ENCODE data around the gene F13B. TPM values are rescaled to one million over a fixed set of nuclear protein-coding genes. Genes with fewer than 3 reads are reported as not detected.

Gene F13B
- total and polyA plus RNA-seq, 4 donors = not detected

GRCh38 chr1:197083474-197083873 is 16.4 kb upstream of the F13B start:
- H3K36me3 ChIP-seq (ENCODE audit: control insufficient read depth in 4 of 4, insufficient read depth in 4 of 4, low read length in 4 of 4) = peaks cover 0 to 23% (median 7%) of the 10 kb centered on the region in 4 donors
- ATAC-seq (ENCODE audit: insufficient read depth, low FRiP score) = no peak
- H3K27ac ChIP-seq (ENCODE audit: low read depth in 1 of 2, low read length in 1 of 2) = no peak overlapping the region
- no peak for TF ChIP-seq CTCF (IDR thresholded peaks at IDR 0.05; ENCODE audit: control extremely low read depth, extremely low read depth)
- peaks cover 0 to 7% (median 3%) of the 10 kb centered on the region in 4 donors for H3K9me3 ChIP-seq (ENCODE audit: control insufficient read depth in 4 of 4, insufficient read depth in 3 of 4, low read length in 3 of 4)
- no peak overlapping the region for H3K4me3 ChIP-seq
- no peak for DNase-seq
- no peaks in the 10 kb centered on the region for H3K27me3 ChIP-seq (ENCODE audit: control insufficient read depth in 3 of 3, insufficient read depth in 3 of 3, low read length in 2 of 3)
- H3K4me1 ChIP-seq (ENCODE audit: control insufficient read depth in 5 of 5, insufficient read depth in 5 of 5, low read length in 5 of 5) = no peaks in the 10 kb centered on the region
- H3K9ac ChIP-seq (ENCODE audit: insufficient read depth in 1 of 2, low read length in 2 of 2) = no peak overlapping the region

- ATAC-seq (ENCODE audit: insufficient read depth, low FRiP score) (no peak), DNase-seq (no peak)
- TF ChIP-seq CTCF (IDR thresholded peaks at IDR 0.05; ENCODE audit: control extremely low read depth, extremely low read depth) = no peak
- H3K9ac ChIP-seq (ENCODE audit: insufficient read depth in 1 of 2, low read length in 2 of 2) = no peak overlapping the region
- WGBS, 2 donors = 97 to 99% methylated on average over 5 of the region's 5 CpGs
- no peak overlapping the region for H3K4me3 ChIP-seq
- H3K9me3 ChIP-seq (ENCODE audit: control insufficient read depth in 4 of 4, insufficient read depth in 3 of 4, low read length in 3 of 4) = peaks cover 0 to 7% (median 3%) of the 10 kb centered on the region in 4 donors
- H3K27me3 ChIP-seq (ENCODE audit: control insufficient read depth in 3 of 3, insufficient read depth in 3 of 3, low read length in 2 of 3) = no peaks in the 10 kb centered on the region
- H3K4me1 ChIP-seq (ENCODE audit: control insufficient read depth in 5 of 5, insufficient read depth in 5 of 5, low read length in 5 of 5) = no peaks in the 10 kb centered on the region
- no peak overlapping the region for H3K27ac ChIP-seq (ENCODE audit: low read depth in 1 of 2, low read length in 1 of 2)
- peaks cover 0 to 19% (median 7%) of the 10 kb centered on the region in 4 donors for H3K36me3 ChIP-seq (ENCODE audit: control insufficient read depth in 4 of 4, insufficient read depth in 4 of 4, low read length in 4 of 4)
These were observed 14.2 kb upstream of the F13B start for GRCh38 chr1:197081117-197081753.

- Histone ChIP-seq H3K9me3 (ENCODE audit: control insufficient read depth in 4 of 4, insufficient read depth in 3 of 4, low read length in 3 of 4) (peaks cover 0 to 7% (median 3%) of the 10 kb centered on the region in 4 donors), H3K27ac (ENCODE audit: low read depth in 1 of 2, low read length in 1 of 2) (no peak overlapping the region), H3K27me3 (ENCODE audit: control insufficient read depth in 3 of 3, insufficient read depth in 3 of 3, low read length in 2 of 3) (no peaks in the 10 kb centered on the region), H3K36me3 (ENCODE audit: control insufficient read depth in 4 of 4, insufficient read depth in 4 of 4, low read length in 4 of 4) (peaks cover 0 to 15% (median 7%) of the 10 kb centered on the region in 4 donors), H3K4me1 (ENCODE audit: control insufficient read depth in 5 of 5, insufficient read depth in 5 of 5, low read length in 5 of 5) (no peaks in the 10 kb centered on the region), H3K9ac (ENCODE audit: insufficient read depth in 1 of 2, low read length in 2 of 2) (no peak overlapping the region), H3K4me3 (no peak overlapping the region)
- 90% methylated on average over 2 of the region's 2 CpGs for WGBS, 2 donors
- TF ChIP-seq CTCF (IDR thresholded peaks at IDR 0.05; ENCODE audit: control extremely low read depth, extremely low read depth) = no peak
- DNase-seq = no peak
- ATAC-seq (ENCODE audit: insufficient read depth, low FRiP score) = no peak
These were observed 13.3 kb upstream of the F13B start for GRCh38 chr1:197080323-197080722.

- 89 to 96% methylated on average over 1 of the region's 1 CpG for WGBS, 2 donors
- Histone ChIP-seq H3K36me3 (ENCODE audit: control insufficient read depth in 4 of 4, insufficient read depth in 4 of 4, low read length in 4 of 4) (no peaks in the 10 kb centered on the region), H3K4me3 (no peak overlapping the region), H3K9me3 (ENCODE audit: control insufficient read depth in 4 of 4, insufficient read depth in 3 of 4, low read length in 3 of 4) (peaks cover 0 to 4% (median 1%) of the 10 kb centered on the region in 4 donors), H3K27me3 (ENCODE audit: control insufficient read depth in 3 of 3, insufficient read depth in 3 of 3, low read length in 2 of 3) (no peaks in the 10 kb centered on the region), H3K9ac (ENCODE audit: insufficient read depth in 1 of 2, low read length in 2 of 2) (no peak overlapping the region), H3K27ac (ENCODE audit: low read depth in 1 of 2, low read length in 1 of 2) (no peak overlapping the region), H3K4me1 (ENCODE audit: control insufficient read depth in 5 of 5, insufficient read depth in 5 of 5, low read length in 5 of 5) (no peaks in the 10 kb centered on the region)
- no peak for TF ChIP-seq CTCF (IDR thresholded peaks at IDR 0.05; ENCODE audit: control extremely low read depth, extremely low read depth)
- ATAC-seq (ENCODE audit: insufficient read depth, low FRiP score) (no peak), DNase-seq (no peak)
These were observed 9.5 kb upstream of the F13B start for GRCh38 chr1:197076585-197076984.
